Psoas muscle (tissue), 8 donors: Measurements from ENCODE around the gene KDM1A. TPM values are rescaled to one million over a fixed set of nuclear protein-coding genes. Genes with fewer than 3 reads are reported as not detected.
A peak's percentile ranks its signal among the peaks of the same experiment; 100 is the strongest.
"Not testable (repeated sequence)": the region's sequence is repeated elsewhere in the genome, so short reads cannot be mapped to it uniquely, and the experiment has no call there.

Experiments used
- ATAC-seq, 4 donors: fragments of 200-7000 bp; cut with Tn5 transposase; one replicate each; pipeline ENCODE4 v1.9.1; 2020; ENCODE audit warnings: moderate library complexity in 3 of 4, mild to moderate bottlenecking in 2 of 4
- DNase-seq, 2 donors: peaks; one replicate each; pipeline ENCODE4 v3.0.0-alpha.2; 2020
- H3K27ac ChIP-seq: fragments of 200-600 bp; one replicate; pipeline ENCODE4 v1.8.0; 2022
- H3K27me3 ChIP-seq, 3 donors: fragments of 200-600 bp in 1 of 3; one replicate each; pipeline versions ENCODE4 v1.6.1 to v1.8.0; 2013 to 2022; ENCODE audit warnings: low read length in 2 of 3, mild to moderate bottlenecking in 2 of 3, moderate library complexity in 1 of 3; ENCODE audit not compliant: insufficient read depth in 3 of 3
- H3K36me3 ChIP-seq, 2 donors: fragments of 200-600 bp in 1 of 2; one replicate each; pipeline versions ENCODE4 v1.6.1 to v1.8.0; 2013 to 2022; ENCODE audit warnings: low read depth in 1 of 2, mild to moderate bottlenecking in 1 of 2, moderate library complexity in 1 of 2; ENCODE audit not compliant: insufficient read depth in 1 of 2
- H3K4me1 ChIP-seq: fragments of 200-600 bp; one replicate; pipeline ENCODE4 v1.8.0; 2022
- H3K4me3 ChIP-seq: fragments of 200-600 bp; one replicate; pipeline ENCODE4 v1.8.0; 2022; ENCODE audit warnings: mild to moderate bottlenecking
- H3K9me3 ChIP-seq: fragments of 200-600 bp; one replicate; pipeline ENCODE4 v1.8.0; 2022
- WGBS, 3 donors: extraction: QIAGEN DNeasy Blood & Tissue Kit; methylation state at CpG; one replicate each; pipeline versions ENCODE4 v1.1.6 to v1.1.7; 2013; 5-methylcytosine and 5-hydroxymethylcytosine counted together
- intact Hi-C, 2 donors: fragments of 100-400 bp; cut with DNase I; formaldehyde crosslinking; loops; one replicate each; pipeline versions ENCODE4 v1.11.0 to v1.14.2; 2022
- polyA plus RNA-seq, 3 donors: library from polyadenylated mRNA; stranded (reverse); fragments of 200-250 nt; gene quantifications; one replicate each; pipeline ENCODE4 v1.2.3, GENCODE V29; 2013
- total RNA-seq, 4 donors: library from RNA; stranded (reverse); fragmentation: NEBNext Ultra II Directional in 2 of 4; extraction: Animal tissue kit (Norgen Biotek cat#: 25700) in 2 of 4; gene quantifications; one replicate each; pipeline versions ENCODE4 v1.2.1 to v1.2.4, GENCODE V29; 2021 to 2023
- TF ChIP-seq, protein P1 (sequence below): fragments of 200-600 bp; IDR thresholded peaks from one replicate; pipeline ENCODE4 v1.8.0; 2022; ENCODE audit warnings: antibody characterized with exemption
- donor health status: healthy with polysubstance abuse.
- donor health status: DM: no; HTN: no; CAD: no; lungs with moderate emphysema.
- donor health status: Bipolar disorder and iron deficiency.
- donor health status: healthy.
- donor health status: DM: yes; HTN: yes; CAD: no.
- donor health status: DM: no; HTN: no; CAD: no.
- donor health status: DM: no; HTN: no; CAD: no.
- donor health status: DM: yes; HTN: yes; CAD: no.

The KDM1A gene
- total and polyA plus RNA-seq, 7 donors: 29.1 to 49.2 (median 41.5) TPM

- ATAC-seq (no peak), DNase-seq (no peak)
- Histone ChIP-seq H3K36me3 (no peaks in the 10 kb centered on the region), H3K27ac (no peak overlapping the region), H3K4me3 (no peak overlapping the region), H3K4me1 (no peaks in the 10 kb centered on the region), H3K27me3 (no peaks in the 10 kb centered on the region), H3K9me3 (no peaks in the 10 kb centered on the region)
- WGBS, 3 donors: 74 to 82% (median 80%) methylated on average over 3 of the region's 3 CpGs
- intact Hi-C loops: no loop called here
- TF ChIP-seq, protein P1, sequence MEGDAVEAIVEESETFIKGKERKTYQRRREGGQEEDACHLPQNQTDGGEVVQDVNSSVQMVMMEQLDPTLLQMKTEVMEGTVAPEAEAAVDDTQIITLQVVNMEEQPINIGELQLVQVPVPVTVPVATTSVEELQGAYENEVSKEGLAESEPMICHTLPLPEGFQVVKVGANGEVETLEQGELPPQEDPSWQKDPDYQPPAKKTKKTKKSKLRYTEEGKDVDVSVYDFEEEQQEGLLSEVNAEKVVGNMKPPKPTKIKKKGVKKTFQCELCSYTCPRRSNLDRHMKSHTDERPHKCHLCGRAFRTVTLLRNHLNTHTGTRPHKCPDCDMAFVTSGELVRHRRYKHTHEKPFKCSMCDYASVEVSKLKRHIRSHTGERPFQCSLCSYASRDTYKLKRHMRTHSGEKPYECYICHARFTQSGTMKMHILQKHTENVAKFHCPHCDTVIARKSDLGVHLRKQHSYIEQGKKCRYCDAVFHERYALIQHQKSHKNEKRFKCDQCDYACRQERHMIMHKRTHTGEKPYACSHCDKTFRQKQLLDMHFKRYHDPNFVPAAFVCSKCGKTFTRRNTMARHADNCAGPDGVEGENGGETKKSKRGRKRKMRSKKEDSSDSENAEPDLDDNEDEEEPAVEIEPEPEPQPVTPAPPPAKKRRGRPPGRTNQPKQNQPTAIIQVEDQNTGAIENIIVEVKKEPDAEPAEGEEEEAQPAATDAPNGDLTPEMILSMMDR: no peak
These were observed 15.2 kb upstream of the KDM1A start for GRCh38 chr1:23004112-23004511.

GRCh38 chr1:23004769-23005168 lies 14.5 kb upstream of the KDM1A start:
- 70 to 77% (median 77%) methylated on average over 3 of the region's 3 CpGs for WGBS, 3 donors
- H3K27me3 ChIP-seq, H3K9me3 ChIP-seq, DNase-seq, H3K4me1 ChIP-seq, intact Hi-C loops, H3K36me3 ChIP-seq, ATAC-seq, H3K27ac ChIP-seq, H3K4me3 ChIP-seq: not testable (repeated sequence)

GRCh38 chr1:23007106-23007505 lies 12.2 kb upstream of the KDM1A start:
- ATAC-seq: no peak
- DNase-seq: no peak
- no peaks in the 10 kb centered on the region for H3K36me3 ChIP-seq
- intact Hi-C loops: no loop called here
- TF ChIP-seq, protein P1: no peak
- WGBS, 3 donors: 73 to 84% (median 79%) methylated on average over 4 of the region's 4 CpGs
- no peak overlapping the region for H3K27ac ChIP-seq
- H3K4me3 ChIP-seq: no peak overlapping the region
- no peaks in the 10 kb centered on the region for H3K9me3 ChIP-seq
- H3K4me1 ChIP-seq: no peaks in the 10 kb centered on the region
- no peaks in the 10 kb centered on the region for H3K27me3 ChIP-seq

DNA sequence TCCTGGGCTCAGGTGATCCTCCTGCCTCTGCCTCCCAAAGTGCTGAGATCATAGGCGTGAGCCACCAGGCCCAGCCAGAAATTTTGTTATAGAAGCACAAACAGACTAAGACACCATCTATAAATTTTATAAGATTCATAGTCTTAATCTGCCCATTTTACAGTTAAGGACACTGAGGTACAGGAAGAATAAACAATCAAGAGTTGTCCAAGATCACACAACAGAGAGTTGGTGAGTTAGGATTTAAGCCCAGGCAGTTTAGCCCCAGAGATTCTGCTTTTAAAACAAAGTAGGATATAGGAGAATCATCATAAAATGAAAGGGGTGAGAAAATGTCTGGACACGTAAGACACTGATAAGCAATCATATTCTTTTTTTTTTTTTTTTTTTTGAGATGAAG lies 10.4 kb upstream of the KDM1A start:
- H3K27me3 ChIP-seq: no peaks in the 10 kb centered on the region
- H3K4me3 ChIP-seq: no peak overlapping the region
- no peak for DNase-seq
- intact Hi-C loops: no loop called here
- H3K4me1 ChIP-seq: no peaks in the 10 kb centered on the region
- no peaks in the 10 kb centered on the region for H3K36me3 ChIP-seq
- 87 to 94% (median 91%) methylated on average over 2 of the region's 2 CpGs for WGBS, 3 donors
- no peak for ATAC-seq
- TF ChIP-seq, protein P1: no peak
- no peaks in the 10 kb centered on the region for H3K9me3 ChIP-seq
- H3K27ac ChIP-seq: no peak overlapping the region

DNA sequence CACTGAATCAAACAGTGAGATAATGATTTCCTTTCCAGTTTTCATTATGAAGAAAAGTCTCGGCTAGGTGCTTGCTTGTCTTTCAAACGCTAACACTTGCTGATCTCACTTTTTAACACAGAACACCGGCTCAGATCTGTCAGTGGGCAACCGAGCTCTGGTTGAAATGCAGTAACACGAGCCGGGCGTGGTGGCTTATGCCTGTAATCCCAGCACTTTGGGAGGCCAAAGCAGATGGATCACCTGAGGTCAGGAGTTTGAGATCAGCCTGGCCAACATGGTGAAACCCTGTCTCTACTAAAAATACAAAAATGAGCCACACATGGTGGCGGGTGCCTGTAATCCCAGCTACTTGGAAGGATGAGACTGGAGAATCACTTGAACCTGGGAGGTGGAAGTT lies 9.2 kb upstream of the KDM1A start:
- H3K4me1 ChIP-seq, DNase-seq, H3K9me3 ChIP-seq, H3K27me3 ChIP-seq, H3K36me3 ChIP-seq, H3K4me3 ChIP-seq, intact Hi-C loops, H3K27ac ChIP-seq: not testable (repeated sequence)
- WGBS, 3 donors: 32 to 45% (median 37%) methylated on average over 8 of the region's 8 CpGs
- peak in 3 of 4 donors; percentile 46 to 53 (median 49) for ATAC-seq

DNA sequence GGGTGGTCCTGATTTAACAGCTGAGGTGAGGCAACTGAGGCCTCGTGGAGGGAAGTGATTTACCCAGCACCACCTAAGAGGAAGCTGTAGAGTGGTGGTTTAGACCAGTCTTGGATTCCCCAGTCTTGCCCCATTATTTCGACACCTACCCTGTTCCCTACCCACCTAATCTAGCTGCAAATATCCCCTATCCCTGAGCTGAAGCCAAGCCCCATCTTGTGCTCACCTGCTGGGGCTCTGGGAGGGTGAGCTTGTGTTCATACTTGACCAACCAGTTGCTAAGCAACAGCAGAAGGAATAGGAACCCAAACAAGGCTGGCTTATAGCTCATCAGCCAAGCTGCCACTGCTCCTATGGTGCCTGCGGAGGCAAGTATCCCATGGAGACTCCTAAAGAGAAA lies 5.6 kb upstream of the KDM1A start:
- DNase-seq (no peak), ATAC-seq (no peak)
- intact Hi-C loops: no loop called here
- no peaks in the 10 kb centered on the region for H3K9me3 ChIP-seq
- no peak overlapping the region for H3K4me3 ChIP-seq
- TF ChIP-seq, protein P1: no peak
- no peaks in the 10 kb centered on the region for H3K4me1 ChIP-seq
- 72 to 81% (median 74%) methylated on average over 3 of the region's 3 CpGs for WGBS, 3 donors
- no peaks in the 10 kb centered on the region for H3K27me3 ChIP-seq
- H3K27ac ChIP-seq: no peak overlapping the region
- no peaks in the 10 kb centered on the region for H3K36me3 ChIP-seq
